ENCODE results near the gene NAV2.

- TF ChIP-seq PATZ1 (CRISPR knock-in tag; IDR thresholded peaks at IDR 0.05; ENCODE audit: borderline replicate concordance): no peak
- TF ChIP-seq RARB (CRISPR knock-in tag; IDR thresholded peaks at IDR 0.05): no peak
- TF ChIP-seq SNAI2 (CRISPR knock-in tag; IDR thresholded peaks at IDR 0.05): no peak
- no peak for TF ChIP-seq TCF4 (CRISPR knock-in tag; IDR thresholded peaks at IDR 0.05; ENCODE audit: borderline replicate concordance)
- no peak for TF ChIP-seq ARNTL (CRISPR knock-in tag; IDR thresholded peaks at IDR 0.05; ENCODE audit: borderline replicate concordance, low read depth)
- no peak for TF ChIP-seq ZNF565 (CRISPR knock-in tag; conservative IDR thresholded peaks at IDR 0.05; ENCODE audit: low read depth)
- no peak for TF ChIP-seq ZNF70 (CRISPR knock-in tag; IDR thresholded peaks at IDR 0.05)
- TF ChIP-seq CSRNP3 (CRISPR knock-in tag; IDR thresholded peaks at IDR 0.05): no peak
- no peak for TF ChIP-seq POU6F1 (CRISPR knock-in tag; IDR thresholded peaks at IDR 0.05; ENCODE audit: borderline replicate concordance, low read depth)
- no peak for TF ChIP-seq ZNF8 (CRISPR knock-in tag; IDR thresholded peaks at IDR 0.05)
- no peak for TF ChIP-seq ZFP30 (CRISPR knock-in tag; IDR thresholded peaks at IDR 0.05)
- no peak for TF ChIP-seq CREB5 (CRISPR knock-in tag; IDR thresholded peaks at IDR 0.05; ENCODE audit: low read depth)
- TF ChIP-seq OSR1 (CRISPR knock-in tag; IDR thresholded peaks at IDR 0.05): no peak
These were observed 398.5 kb downstream of the NAV2 start for GRCh38 chr11:20110908-20111669.

Data from SK-N-SH treated with all-trans-retinoic acid at 6 μM for 48 hours (cell line).